Endothelial cell of hepatic sinusoid (primary cell): ENCODE results near the gene PGPEP1.

ENCODE experiments used
- in situ Hi-C: cut with HindIII; loops from 2 replicates; pipeline ENCODE4 v1.10.0; 2017; ENCODE audit warnings: low sequenced_read_pairs

PGPEP1 gene

DNA sequence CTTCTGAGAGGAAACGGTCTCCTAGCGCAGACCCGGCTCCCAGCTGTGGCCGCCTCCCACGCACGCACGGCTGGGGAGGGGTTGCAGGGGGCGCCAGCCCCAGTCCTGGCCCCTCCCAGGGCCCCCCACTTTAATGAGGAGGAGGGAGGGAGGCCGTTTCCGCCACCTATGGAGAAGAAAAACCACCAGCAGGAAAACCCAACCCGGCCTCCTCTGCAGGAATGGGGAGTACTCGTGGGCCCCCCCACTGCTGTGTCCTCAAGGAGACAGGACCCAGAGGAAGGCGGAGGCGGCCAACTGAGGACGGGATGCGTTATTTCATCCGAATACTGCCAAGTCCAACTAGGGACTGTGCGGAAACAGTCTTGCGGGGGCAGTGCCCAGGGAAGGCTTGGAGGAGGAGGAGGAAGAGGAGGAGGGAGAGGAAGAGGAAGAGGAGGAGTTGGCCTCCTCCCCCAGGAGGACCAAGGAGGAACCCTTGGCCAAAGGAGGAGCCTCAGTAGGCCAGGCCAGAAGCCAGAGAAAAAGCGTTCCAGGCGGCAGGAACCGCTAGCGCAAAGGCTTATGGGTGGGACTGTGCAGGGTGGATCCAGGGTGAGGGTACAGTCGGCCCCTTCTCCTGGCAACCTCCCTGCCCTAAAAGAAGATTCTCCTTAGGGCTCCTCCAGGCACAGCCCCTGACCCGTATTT is 74.9 kb downstream of the PGPEP1 start:
- in situ Hi-C loops: no loop called here

DNA sequence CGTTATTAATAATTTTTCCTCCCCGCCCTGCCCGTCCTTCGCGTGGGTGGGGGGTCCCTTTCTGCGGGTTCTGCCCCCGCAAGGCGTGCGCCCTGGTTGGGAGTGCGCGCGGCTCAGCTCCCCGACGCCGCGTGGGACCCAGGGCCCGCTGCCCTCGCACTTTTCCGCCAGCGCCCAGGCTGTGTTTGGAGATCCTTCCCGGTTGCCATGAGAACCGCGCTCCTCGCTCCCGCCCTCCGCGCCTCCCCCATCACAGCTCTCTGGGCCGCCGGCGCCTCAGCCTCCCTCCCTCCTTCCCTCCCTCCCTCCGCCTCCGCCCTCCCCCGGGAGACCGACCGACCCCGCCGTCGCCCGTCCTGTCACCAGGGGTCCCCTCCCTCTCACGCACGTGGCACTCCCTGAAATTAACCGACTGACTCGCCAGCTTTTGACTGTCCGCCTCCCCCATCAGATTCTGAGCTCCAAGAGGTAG is 76.4 kb downstream of the PGPEP1 start:
- in situ Hi-C loops: no loop called here

DNA sequence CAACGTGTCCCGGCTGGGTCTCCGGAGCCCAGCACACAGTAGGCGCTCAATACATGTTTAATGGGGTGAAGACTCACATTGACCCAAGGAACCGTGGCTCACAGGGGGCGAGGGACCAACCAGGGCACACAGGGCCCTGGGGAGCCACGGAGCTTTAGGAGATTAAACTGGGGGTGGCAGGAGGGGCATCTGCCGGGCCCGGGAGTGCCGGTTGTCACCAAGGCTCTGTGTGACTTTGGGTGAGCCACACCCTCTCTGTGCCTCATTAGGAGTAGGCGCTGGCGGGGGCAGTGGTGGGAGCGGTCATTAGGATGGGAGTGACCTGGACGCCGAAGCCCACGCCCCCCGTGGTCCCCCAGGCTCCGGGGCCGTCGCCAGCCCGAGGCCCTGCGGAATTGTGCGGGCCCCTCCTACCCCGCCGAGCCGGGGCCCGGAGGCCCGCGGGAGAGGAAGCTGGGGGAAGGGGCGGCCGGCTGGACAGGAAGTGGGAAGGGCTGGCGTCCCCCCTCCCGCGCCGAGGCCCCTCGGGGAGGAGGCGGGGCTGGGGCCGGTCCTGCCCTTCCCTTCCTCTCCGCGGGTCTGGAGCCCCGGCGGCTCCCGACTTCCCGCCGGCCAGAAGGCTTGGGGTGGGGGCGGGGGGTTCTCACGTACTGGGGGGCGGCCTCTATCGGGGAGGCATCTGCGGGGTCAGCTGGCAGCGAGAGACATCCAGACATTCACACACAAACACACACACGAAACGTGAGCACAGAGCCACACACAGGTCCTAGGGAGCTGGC is 77.0 kb downstream of the PGPEP1 start:
- in situ Hi-C loops: no loop called here

DNA sequence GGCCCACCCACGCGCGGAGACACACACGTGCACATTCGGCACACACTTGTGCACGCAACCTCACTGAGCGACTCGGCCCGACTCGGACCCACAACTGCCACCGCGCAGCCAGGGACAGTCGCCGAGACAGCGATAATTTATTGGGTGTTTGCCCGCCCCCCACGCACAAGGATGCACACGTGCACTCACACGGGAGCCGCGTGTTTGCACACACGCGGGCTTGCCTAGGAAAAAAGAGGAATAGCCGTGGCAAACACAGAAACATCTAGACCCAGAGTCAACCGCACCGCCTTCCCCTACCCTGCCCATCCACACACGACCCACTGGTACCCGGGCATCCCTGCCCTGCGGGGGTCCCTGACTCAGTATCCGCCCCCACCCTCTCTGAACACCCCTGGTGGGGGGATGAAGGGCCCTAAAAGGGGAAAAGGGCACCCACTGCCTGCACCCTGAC is 77.7 kb downstream of the PGPEP1 start:
- in situ Hi-C loops: no loop called here

DNA sequence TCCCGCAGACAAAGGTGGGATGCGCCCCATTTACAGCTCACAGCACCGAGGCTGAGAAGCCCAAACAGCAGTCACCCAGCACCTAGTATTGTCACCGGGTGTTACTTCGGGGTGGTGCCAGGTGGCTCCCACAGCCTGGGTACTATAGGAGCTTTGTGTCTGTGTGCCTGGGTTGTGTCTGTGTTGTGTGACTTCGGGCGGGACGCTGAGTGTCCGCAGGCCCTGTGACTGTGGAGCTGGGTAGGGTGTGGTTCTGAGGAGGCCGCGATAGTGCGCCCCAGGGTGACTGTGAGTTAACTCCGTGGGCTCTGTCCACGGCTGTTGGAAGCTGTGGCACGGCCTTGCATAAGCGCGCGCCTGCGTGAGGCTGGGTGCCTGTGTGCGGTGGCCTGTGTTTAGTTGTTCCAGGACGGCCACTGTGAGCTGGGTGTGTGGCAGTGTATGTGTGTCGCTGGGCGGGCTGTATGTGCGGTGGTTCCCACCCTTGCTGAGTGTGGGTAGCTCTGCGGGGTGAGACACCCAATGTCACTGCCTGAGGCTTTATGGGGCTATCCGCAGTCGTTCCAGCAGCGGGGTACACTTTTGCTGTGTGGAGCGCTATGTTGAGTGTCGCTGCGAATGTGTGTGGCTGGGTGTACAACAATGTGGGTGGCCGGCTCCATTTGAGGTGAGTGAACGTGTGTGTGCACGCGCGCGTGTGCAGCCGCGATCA is 78.2 kb downstream of the PGPEP1 start:
- in situ Hi-C loops: no loop called here

DNA sequence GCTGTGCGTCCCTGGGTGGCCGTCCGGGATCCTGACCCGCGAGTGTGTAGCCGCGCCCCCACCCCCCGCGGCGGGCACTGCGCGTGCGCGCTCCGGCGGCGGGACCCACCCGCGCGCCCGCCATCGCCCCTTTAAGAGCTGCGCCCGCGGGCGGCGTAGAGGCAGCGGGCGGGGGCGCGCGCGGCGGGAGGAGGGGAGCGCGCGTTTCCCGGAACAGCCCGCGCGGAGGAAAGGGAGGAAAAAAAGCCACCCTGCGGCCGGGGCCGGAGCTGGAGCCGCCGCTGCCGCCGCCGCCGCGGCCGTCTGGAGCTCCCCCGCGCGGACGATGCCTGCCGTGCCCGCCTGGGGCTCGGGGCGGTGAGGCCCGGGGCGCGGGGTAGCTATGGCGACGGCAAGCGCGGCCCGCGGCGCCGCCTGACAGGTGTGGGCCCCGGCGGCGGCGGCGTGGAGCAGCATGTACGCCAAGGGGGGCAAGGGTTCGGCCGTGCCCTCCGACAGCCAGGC is 78.8 kb downstream of the PGPEP1 start, which contains the start of gene SSBP4:
SSBP4 (plus strand) TSS at position 204 of the 504 bp plus-strand sequence; CDS start at position 455, 251 bp downstream.
- in situ Hi-C loops: no loop called here
